KBM-7 (cell line): ENCODE data around the gene CS.
"Not testable (repeated sequence)": the region's sequence is repeated elsewhere in the genome, so short reads cannot be mapped to it uniquely, and the experiment has no call there.

Source experiments
- DNase-seq: peaks from one replicate; pipeline ENCODE4 v3.0.0-alpha.2; 2015
- in situ Hi-C: fragments of 300-500 bp; cut with MboI; formaldehyde crosslinking; loops from 2 replicates; pipeline ENCODE4 v1.14.3; 2020; ENCODE audit warnings: low sequenced_read_pairs, low pct_unique_long_range_greater_than_20kb, mixed read lengths

CS gene

DNA sequence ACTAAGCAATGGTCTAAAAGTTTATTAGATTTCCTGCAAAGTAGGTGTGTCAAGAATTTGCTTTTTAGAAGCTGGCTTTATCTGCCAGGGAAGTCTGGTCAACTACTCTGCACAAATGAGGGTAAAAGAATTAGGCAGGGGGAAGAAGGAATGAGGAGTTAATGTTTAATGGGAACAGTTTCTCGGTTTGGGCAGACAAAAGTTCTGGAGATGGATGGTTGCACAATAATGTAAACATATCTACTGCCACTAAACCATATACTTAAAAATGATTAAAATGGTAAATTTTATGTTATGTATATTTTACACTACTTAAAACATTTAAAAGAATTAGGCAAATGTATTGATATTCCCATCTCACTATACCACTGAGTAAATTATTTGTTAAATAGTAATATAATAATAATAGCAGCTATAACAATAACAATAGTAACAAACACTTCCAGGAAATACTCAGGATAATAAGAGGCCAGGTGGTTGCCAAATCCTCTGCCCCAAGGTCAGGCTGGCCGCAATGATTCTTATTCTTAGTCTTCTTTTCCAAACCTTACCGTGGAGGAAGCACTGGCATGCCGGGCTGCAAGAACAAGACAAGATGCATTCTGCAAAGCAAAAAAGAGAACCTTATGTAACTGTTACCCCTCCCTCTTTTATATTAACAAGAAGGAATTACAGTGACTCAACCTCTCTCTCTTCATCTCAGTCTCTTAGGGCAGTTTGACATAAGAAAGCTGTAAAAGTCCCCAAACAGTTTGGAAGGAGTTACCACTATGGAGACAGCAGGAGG lies 13.9 kb downstream of the CS start:
- in situ Hi-C loops = no loop called here
- DNase-seq = no peak

DNA sequence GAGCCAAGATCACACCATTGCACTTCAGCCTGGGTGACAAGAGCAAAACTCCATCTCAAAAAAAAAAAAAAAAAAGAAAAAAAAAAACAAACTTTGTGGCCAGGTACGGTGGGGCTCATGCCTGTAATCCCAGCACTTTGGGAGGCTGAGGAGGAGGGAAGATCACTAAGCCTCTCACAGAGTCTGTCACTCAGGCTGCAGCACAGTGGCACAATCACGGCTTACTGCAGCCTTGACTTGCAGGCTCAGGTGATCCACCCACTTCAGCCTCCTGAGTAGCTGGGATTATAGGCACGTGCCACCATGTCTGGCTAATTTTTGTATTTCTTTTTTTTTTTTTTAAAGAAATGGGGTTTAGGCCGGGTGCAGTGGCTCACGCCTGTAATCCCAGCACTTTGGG lies 15.9 kb downstream of the CS start:
- DNase-seq, in situ Hi-C loops: not testable (repeated sequence)

DNA sequence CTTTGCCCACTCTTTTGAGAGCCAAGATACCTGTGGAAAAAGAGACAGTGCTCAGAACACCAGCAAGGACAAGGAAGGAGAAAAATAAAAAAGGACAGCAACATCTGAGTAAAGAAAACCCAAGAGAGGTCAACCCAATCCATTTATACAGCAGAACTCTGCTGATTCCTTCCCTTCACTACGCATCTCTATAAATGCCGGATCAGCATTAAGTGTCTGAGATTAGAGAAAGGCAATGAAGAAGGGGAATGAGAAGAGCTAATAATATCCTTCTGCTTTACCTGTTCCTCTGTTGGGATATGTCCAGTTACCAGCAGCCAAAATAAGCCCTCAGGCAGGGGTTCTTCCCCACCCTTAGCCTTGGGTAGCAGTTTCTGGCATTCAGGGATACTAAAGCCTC lies 17.6 kb downstream of the CS start:
- no peak for DNase-seq
- in situ Hi-C loops = no loop called here

DNA sequence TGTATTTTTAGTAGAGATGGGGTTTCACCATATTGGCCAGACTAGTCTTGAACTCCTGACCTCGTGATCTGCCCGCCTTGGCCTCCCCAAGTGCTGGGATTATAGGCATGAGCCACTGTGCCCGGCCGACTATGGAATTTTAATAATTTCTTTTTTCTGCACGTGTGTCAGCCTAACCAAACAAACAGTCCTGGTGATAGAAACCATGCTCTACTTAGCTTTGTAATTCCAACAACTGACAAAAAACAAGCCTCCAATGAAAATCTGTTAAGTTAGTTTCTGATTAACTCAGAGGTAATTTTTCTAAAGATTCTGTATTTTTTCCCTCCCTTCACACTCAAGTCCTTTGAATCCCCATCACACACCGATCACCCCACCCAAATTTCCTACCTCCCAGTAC lies 18.1 kb downstream of the CS start:
- no peak for DNase-seq
- in situ Hi-C loops = no loop called here

DNA sequence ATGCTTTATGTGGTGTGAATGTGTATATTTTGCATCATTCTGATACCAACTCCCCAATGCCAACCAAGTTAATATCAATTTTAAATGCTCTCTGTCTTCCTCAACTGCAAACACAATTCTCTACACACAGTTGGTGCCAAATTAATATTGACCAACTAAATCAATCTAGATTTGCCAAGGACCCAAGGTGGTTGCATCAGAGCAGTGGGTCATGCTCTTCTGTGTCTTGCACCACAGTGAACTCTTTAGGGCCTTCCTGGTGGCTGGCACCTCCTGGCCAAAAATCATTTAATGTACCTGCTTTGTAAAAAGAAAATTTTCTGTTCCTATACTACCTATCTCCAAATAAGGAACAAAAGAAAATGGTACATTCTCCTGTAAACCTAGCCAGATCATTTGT lies 19.3 kb downstream of the CS start:
- in situ Hi-C loops = no loop called here
- no peak for DNase-seq

DNA sequence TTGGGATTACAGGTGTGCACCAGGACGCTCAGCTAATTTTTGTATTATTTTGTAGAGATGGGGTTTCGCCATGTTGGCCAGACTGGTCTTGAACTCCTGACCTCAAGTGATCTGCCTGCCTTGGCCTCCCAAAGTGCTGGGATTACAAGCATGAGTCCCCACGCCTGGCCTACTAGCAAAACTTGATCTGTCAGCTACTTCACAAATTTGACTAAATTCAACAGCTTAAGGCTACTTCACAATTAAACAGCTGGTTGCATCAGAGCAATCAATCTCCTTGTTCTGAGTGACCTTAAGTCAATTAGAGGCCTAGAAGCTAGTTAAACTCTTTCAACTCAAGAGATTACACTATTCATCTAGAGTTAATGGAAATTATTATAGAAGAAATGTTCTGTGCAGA lies 21.2 kb downstream of the CS start:
- no peak for DNase-seq
- in situ Hi-C loops = no loop called here

DNA sequence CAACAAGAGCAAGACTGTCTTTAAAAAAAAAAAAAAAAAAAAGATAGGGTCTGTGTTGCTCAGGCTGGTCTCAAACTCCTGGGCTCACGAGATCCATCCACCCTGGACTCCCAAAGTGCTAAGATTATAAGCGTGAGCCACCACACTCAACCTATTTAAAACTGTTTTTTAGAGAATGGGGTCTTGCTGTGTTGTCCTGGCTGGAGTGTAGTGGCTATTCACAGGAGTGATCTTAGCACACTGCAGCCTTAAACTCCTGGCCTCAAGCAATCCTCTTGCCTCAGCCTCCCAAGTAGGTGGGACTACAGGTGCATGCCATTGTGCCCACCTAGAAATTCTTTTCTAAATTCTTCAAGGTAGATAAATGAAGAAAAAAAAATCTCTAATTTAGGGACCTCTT lies 25.8 kb downstream of the CS start:
- no peak for DNase-seq
- in situ Hi-C loops = no loop called here

DNA sequence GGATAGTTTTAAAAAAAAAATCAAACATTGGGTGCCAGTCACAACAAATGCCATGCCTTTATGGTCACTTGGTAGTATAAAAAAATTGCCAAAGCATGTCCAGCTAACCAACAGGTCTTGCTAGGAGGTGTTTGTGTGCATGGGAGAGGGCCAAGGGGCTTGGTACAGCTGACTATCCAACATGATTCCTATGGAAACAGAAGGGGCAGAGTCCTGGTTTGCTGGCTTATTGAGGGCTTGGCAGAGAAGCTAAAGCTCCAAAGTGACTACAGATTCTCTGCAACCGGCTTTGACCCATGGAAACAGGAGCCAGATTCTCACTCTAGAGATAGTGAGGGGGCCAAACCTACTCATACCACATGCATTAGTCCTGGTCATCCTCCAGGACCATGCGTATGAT lies 27.7 kb downstream of the CS start:
- in situ Hi-C loops, DNase-seq: not testable (repeated sequence)

DNA sequence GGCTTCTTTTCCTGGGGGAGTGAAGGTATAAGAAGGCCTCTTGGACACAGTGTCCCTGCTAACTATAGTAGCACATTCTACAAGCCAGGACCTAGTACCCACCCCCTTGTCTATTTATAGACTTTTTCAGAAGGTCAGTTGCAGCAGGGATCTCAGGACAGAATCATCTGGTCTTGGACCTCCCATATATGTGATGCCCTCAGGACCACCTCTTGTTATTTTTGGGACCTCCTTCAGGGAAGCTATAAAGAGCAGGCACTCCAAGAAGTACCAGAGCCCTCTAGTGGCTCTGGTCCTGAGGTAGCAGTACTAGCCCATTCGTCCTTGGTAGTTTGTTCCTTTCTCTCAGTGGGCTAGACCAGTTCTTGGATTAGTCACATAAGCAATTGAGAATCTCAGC lies 29.1 kb downstream of the CS start:
- in situ Hi-C loops = no loop called here
- DNase-seq = peak; percentile 46

DNA sequence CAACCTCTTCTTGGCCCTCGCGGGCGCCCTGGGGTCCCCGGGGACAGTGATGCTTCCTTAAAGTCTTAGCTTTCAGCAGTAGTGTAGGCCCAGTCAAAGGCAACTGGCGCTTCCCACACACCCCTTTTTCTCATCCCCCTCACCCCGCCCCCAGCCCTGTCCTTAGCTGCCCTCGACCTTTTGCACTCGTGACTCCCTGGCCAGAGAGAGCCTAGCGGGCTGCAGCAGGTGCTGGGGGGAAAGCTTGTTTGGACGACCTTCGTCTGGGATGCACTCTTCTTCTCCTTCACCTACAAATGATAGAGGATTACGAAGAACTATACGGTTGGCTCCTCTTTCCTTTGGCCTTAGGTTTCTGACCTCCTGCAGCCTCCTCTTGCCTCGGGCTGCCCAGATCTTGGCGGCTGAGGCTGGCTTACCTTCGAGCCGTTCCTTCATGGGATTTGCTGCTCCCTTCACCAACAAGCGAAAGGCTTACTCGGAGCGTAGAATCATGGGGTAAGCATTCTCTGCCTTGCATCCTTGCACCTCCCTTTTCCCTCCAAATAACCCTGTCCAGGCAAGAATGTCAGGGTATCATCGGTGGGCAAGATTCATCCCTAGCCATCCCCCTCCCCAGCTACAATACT lies 32.6 kb downstream of the CS start:
- in situ Hi-C loops = no loop called here
- DNase-seq = no peak

DNA sequence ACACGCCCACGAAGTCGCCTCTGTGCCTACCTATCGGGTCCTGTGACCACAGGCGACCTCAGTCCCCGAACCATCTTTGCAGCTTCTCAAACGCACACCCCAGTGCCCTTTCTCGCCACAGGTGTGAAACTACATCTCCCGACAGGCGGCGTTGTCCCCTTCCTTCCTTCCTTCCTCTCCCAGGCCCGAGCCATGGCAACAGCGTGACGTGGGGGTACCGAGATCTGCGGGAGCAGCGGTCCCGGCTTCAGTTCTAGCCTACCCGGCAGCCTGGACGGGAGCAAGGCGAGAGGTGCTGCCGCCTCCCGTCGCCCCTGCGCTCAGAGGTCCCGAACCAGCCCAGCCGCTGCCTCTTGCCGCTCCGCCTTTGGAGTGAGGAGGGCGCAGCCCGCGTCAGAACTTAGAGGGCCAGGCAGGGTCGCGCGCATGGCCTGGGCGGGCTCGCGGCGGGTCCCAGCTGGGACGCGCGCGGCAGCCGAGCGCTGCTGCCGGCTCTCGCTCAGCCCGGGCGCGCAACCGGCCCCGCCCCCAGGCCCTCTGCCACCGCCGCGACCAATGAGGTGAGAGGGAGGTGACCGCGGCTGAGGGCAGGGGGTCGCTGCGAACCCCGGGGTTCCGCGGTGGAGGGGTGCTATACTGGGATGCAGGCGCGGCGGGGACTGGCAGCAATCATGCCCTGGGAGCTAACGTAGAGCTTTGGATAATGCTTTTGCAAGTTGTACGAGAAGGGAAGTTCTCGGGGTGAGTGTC lies 33.3 kb downstream of the CS start, which contains the start of gene COQ10A:
Gene COQ10A (plus strand): TSS at position 250 of the 750 bp plus-strand sequence. CDS start 177 bp downstream, at position 427.
- in situ Hi-C loops = no loop called here
- peak; percentile 95 for DNase-seq

DNA sequence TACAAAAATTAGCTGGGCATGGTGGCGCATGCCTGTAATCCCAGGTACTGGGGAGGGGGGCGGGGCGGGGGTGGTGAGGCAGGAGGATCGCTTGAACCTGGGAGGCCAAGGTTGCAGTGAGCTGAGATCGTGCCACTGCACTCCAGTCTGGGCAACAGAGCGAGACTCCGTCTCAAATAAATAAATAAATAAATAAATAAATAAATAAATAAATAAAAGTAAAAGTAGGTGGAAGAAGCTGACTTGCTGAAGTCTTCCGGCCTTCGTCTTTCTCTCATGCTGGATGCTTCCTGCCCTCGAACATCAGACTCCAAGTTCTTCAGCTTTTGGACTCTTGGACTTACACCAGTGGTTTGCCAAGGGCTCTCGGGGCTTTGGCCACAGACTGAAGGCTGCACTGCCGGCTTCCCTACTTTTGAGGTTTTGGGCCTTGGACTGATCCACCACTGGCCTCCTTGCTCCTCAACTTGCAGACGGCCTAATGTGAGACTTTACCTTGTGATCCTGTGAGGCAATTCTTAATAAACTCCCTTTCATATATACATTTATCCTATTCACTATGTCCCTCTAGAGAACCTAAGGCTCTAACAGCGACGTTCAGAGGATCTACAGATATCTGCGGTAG lies 34.0 kb downstream of the CS start:
- DNase-seq, in situ Hi-C loops: not testable (repeated sequence)

DNA sequence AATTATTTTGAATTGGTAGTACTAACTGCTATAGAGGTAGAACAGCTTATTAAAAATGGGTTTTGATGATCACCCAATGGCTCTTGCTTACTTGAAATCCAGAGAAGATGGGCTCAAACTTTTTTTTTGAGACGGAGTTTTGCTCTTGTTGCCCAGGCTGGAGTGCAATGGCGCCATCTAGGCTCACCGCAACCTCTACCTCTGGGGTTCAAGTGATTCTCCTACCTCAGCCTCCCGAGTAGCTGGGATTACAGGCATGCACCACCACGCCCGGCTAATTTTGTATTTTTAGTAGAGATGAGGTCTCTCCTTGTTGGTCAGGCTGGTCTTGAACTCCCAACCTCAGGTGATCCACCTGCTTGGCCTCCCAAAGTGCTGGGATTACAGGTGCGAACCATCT lies 37.2 kb downstream of the CS start:
- in situ Hi-C loops, DNase-seq: not testable (repeated sequence)

DNA sequence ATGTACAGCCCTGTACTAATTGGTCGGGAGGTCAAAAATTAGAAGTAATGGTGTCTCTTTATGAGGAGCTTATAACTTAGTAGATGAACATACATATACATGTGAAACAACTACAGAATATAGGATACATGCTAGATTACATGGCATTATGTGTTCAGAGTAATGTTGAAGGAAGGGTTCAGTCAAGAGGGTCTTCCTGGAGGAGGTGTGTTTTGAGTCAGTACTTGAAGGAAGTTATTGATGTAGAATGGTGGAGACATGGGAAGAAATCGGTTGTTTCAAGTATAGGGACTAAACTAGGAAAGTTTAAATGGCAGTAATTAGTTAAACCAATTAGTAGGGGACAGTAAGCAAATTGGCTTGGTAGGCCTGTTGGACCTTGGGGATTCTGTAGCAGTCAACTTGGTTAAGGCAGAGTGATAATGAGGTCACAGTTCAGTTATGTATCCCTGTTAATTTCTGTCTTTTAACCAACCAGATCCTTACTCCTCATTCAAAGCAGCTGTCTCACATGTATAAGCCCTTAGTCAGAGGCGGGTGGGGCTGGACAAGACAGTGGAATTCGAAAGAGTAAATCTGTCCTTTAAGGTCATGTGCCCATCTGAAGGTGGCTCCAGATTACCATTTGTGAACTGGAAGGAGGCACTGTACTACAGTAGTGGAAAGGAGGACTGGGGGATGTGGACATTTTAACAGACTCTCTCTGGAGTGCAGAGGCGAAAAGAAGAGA lies 38.5 kb downstream of the CS start:
- in situ Hi-C loops = no loop called here
- DNase-seq = no peak

DNA sequence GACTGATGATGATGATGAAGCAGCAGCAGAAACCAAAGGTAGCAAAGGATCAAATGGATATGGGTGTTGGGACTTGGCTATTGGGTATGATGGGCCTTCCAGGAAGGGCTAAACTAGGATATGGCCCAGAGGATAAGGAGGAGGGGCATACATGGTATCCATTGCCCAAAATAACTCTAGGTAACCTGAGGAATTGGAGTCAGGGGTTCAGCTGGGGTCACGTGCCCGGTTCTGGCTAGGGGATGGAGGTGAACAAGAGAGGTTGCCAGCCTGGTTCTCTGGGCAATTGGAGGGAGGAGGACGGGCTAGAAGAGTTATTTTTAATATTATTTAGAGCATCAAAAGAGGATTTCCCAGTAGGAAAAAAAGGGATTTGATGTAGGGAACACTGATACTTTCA lies 39.2 kb downstream of the CS start:
- in situ Hi-C loops = no loop called here
- no peak for DNase-seq

DNA sequence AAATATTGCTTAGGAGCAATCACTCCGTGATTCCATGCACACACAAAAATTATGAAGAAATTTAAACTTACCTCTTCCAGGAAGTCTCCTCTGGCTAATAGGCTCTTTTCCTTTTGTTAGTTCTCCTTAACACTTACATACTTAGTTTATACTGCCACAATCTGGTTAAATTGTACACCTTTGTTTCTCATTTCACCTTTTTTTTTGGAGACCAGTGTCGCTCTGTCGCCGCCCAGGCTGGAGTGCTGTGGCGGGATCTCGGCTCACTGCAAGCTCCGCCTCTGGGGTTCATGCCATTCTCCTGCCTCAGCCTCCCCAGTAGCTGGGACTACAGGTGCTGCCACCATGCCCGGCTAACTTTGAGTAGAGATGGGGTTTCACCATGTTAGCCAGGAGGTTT lies 39.8 kb downstream of the CS start:
- in situ Hi-C loops = no loop called here
- no peak for DNase-seq

DNA sequence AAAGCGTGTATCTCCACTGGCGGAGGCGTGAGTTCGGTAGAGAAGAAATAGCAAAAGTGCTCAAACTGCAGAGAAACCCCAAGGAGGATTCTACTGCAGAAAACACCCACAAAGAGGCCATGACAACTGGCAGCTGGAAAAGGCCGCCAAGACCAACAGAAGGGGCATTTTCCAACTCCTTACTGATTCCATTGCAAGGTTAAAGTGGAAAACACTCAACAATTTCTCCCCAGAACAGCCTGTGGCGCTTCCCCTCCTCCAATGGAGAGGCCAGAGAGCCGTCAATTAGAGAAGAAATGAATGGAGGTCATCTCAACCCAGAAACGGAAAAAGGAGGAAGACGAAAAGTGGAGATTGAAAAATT lies 41.3 kb downstream of the CS start:
- DNase-seq = no peak
- in situ Hi-C loops = no loop called here

DNA sequence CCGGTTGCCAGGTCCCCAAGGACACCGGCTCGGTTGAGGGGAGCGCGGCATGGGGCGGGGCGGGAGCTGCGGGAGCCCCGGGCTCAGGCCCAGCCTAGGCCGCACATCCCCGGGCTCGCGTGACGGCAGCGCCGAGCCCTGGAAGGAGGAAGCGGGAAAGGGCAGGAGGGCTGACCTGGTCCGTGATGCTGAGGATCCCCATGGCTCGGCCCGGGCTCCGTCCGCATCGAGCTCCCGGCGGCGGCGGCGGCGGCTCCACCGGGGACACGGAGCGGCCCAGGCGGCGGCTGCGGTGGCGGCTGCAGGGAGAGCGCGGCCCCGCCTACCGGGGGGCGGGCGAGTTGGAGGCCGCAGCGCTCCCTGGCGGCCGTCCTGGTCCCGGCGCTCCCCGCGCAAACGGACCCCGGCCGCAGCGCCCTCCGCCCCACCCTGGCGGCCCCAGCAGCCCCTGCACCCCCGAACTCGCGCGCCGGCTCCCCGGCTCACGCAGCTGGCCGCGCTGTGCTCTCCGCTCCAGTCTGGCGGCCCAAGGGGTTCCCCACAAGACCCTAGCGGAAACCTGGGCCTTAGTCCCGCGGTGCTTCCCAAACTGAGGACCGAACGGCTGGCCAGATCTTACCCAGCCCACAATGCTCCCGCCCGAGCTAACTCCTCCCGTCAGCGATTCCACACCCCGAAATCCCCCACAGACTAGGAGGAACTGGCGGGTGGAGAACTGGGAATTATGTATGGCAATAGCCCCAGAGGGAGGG lies 41.9 kb downstream of the CS start, which contains the start of gene ANKRD52:
Gene ANKRD52 (minus strand): TSS at position 317 of the 752 bp plus-strand sequence. CDS start 115 bp downstream, at position 202.
- peak; percentile 81 for DNase-seq
- in situ Hi-C loops = no loop called here
